ENCODE results near the gene DMD. TPM values are rescaled to one million over a fixed set of nuclear protein-coding genes. Genes with fewer than 3 reads are reported as not detected.
A peak's percentile ranks its signal among the peaks of the same experiment; 100 is the strongest.

Gene DMD
- total and polyA plus RNA-seq, 4 donors = 3.9 to 73.8 (median 11.2) TPM

- no peaks in the 10 kb centered on the region for H3K36me3 ChIP-seq (ENCODE audit: control insufficient read depth in 4 of 4, insufficient read depth in 4 of 4, low read length in 4 of 4)
- H3K27ac ChIP-seq (ENCODE audit: low read depth in 1 of 2, low read length in 1 of 2) = peak overlapping the region in 1 of 2 donors; percentile 9
- ATAC-seq (ENCODE audit: insufficient read depth, low FRiP score) (no peak), DNase-seq (no peak)
- H3K27me3 ChIP-seq (ENCODE audit: control insufficient read depth in 3 of 3, insufficient read depth in 3 of 3, low read length in 2 of 3) = peaks cover 0 to 3% (median 3%) of the 10 kb centered on the region in 3 donors
- H3K9me3 ChIP-seq (ENCODE audit: control insufficient read depth in 4 of 4, insufficient read depth in 3 of 4, low read length in 3 of 4) = no peaks in the 10 kb centered on the region
- H3K4me3 ChIP-seq = no peak overlapping the region
- no peak overlapping the region for H3K9ac ChIP-seq (ENCODE audit: insufficient read depth in 1 of 2, low read length in 2 of 2)
- H3K4me1 ChIP-seq (ENCODE audit: control insufficient read depth in 5 of 5, insufficient read depth in 5 of 5, low read length in 5 of 5) = no peaks in the 10 kb centered on the region
- no peak for TF ChIP-seq CTCF (IDR thresholded peaks at IDR 0.05; ENCODE audit: control extremely low read depth, extremely low read depth)
Measured at GRCh38 chrX:33001107-33001506, 210.2 kb downstream of the DMD start.

- DNase-seq = no peak
- 89 to 92% methylated on average over 4 of the region's 4 CpGs for WGBS, 2 donors
- Histone ChIP-seq H3K9me3 (ENCODE audit: control insufficient read depth in 4 of 4, insufficient read depth in 3 of 4, low read length in 3 of 4) (no peaks in the 10 kb centered on the region), H3K4me1 (ENCODE audit: control insufficient read depth in 5 of 5, insufficient read depth in 5 of 5, low read length in 5 of 5) (no peaks in the 10 kb centered on the region), H3K4me3 (no peak overlapping the region), H3K36me3 (ENCODE audit: control insufficient read depth in 4 of 4, insufficient read depth in 4 of 4, low read length in 4 of 4) (no peaks in the 10 kb centered on the region), H3K27me3 (ENCODE audit: control insufficient read depth in 3 of 3, insufficient read depth in 3 of 3, low read length in 2 of 3) (peaks cover 0 to 3% (median 3%) of the 10 kb centered on the region in 3 donors), H3K9ac (ENCODE audit: insufficient read depth in 1 of 2, low read length in 2 of 2) (no peak overlapping the region), H3K27ac (ENCODE audit: low read depth in 1 of 2, low read length in 1 of 2) (no peak overlapping the region)
- no peak for TF ChIP-seq CTCF (IDR thresholded peaks at IDR 0.05; ENCODE audit: control extremely low read depth, extremely low read depth)
- ATAC-seq (ENCODE audit: insufficient read depth, low FRiP score) = no peak
Measured at GRCh38 chrX:32998776-32999175, 212.6 kb downstream of the DMD start.

GRCh38 chrX:32995427-32995826, 215.9 kb downstream of the DMD start:
- no peak for TF ChIP-seq CTCF (IDR thresholded peaks at IDR 0.05; ENCODE audit: control extremely low read depth, extremely low read depth)
- WGBS, 2 donors = 84 to 87% methylated on average over 3 of the region's 3 CpGs
- H3K27me3 ChIP-seq (ENCODE audit: control insufficient read depth in 3 of 3, insufficient read depth in 3 of 3, low read length in 2 of 3) = no peaks in the 10 kb centered on the region
- H3K9ac ChIP-seq (ENCODE audit: insufficient read depth in 1 of 2, low read length in 2 of 2) = no peak overlapping the region
- H3K27ac ChIP-seq (ENCODE audit: low read depth in 1 of 2, low read length in 1 of 2) = no peak overlapping the region
- H3K4me1 ChIP-seq (ENCODE audit: control insufficient read depth in 5 of 5, insufficient read depth in 5 of 5, low read length in 5 of 5) = no peaks in the 10 kb centered on the region
- no peak overlapping the region for H3K4me3 ChIP-seq
- DNase-seq (peak in 1 of 3 donors; percentile 0), ATAC-seq (ENCODE audit: insufficient read depth, low FRiP score) (no peak)
- H3K36me3 ChIP-seq (ENCODE audit: control insufficient read depth in 4 of 4, insufficient read depth in 4 of 4, low read length in 4 of 4) = no peaks in the 10 kb centered on the region
- H3K9me3 ChIP-seq (ENCODE audit: control insufficient read depth in 4 of 4, insufficient read depth in 3 of 4, low read length in 3 of 4) = no peaks in the 10 kb centered on the region

- H3K27me3 ChIP-seq (ENCODE audit: control insufficient read depth in 3 of 3, insufficient read depth in 3 of 3, low read length in 2 of 3) = peaks cover 0 to 2% (median 0%) of the 10 kb centered on the region in 3 donors
- H3K4me1 ChIP-seq (ENCODE audit: control insufficient read depth in 5 of 5, insufficient read depth in 5 of 5, low read length in 5 of 5) = peaks cover 0 to 2% (median 0%) of the 10 kb centered on the region in 5 donors
- no peak overlapping the region for H3K9ac ChIP-seq (ENCODE audit: insufficient read depth in 1 of 2, low read length in 2 of 2)
- no peak overlapping the region for H3K4me3 ChIP-seq
- ATAC-seq (ENCODE audit: insufficient read depth, low FRiP score) (no peak), DNase-seq (peak in 1 of 3 donors; percentile 2)
- WGBS, 2 donors = 25 to 36% methylated on average over 4 of the region's 4 CpGs
- H3K9me3 ChIP-seq (ENCODE audit: control insufficient read depth in 4 of 4, insufficient read depth in 3 of 4, low read length in 3 of 4) = no peaks in the 10 kb centered on the region
- H3K27ac ChIP-seq (ENCODE audit: low read depth in 1 of 2, low read length in 1 of 2) = no peak overlapping the region
- TF ChIP-seq CTCF (IDR thresholded peaks at IDR 0.05; ENCODE audit: control extremely low read depth, extremely low read depth) = no peak
- no peaks in the 10 kb centered on the region for H3K36me3 ChIP-seq (ENCODE audit: control insufficient read depth in 4 of 4, insufficient read depth in 4 of 4, low read length in 4 of 4)
Measured at GRCh38 chrX:32987142-32987541, 224.2 kb downstream of the DMD start.

All from lung (tissue), 12 donors.